Measurements from ENCODE around the gene HYAL3. TPM values are rescaled to one million over a fixed set of nuclear protein-coding genes. Genes with fewer than 3 reads are reported as not detected.
A peak's percentile ranks its signal among the peaks of the same experiment; 100 is the strongest.
"Not testable (repeated sequence)": the region's sequence is repeated elsewhere in the genome, so short reads cannot be mapped to it uniquely, and the experiment has no call there.

The HYAL3 gene
- total RNA-seq, 1 experiment from 2014 or later = 3.1 TPM

DNA sequence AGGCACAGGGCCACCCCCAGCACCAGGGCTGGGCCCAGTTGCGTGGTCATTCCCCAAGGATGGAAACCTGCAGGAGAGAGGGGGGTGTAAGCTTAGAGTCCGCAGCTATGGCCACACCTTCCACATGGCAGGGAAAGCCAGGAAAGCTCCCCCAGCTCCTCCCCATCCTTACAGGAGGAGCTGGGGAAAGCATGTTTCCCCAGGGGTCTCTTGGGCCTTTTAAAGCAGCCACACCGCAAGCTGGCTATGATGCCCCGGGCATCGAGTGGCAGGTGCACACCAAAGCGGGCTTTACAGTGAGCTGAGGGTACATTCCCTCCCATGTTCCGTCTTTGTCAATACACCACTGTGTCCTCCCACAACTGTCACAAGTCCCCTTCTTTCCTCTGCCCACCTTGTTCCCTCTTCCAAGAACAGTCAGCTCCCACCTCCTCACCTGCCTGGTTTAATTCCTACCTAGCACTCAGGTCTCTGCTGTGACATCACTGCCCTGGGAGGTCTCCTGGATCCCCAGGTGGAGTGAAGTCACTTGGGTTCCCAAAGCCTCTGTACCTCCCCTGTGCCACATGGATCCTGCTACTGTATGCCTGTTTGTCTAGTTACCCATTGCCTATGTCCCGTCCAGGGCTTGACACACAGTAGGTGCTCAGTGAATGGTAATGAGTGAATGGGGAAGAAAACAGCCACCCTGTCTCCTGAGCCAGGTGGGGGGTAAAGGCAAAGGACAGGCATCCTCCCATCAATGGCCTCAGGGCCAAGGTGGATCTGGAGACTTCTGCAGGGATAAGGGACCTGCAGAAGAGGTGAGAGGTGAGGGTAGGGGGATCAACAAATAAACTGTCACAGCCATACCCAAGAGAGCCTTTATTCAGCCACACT, 3.4 kb downstream of the HYAL3 start:
- H3K4me3 ChIP-seq = no peak overlapping the region
- DNase-seq (ENCODE audit: low read depth in 1 of 2, low spot score in 2 of 2) = no peak

GRCh38 chr3:50294492-50295403, 4.5 kb downstream of the HYAL3 start:
- Histone ChIP-seq H3K4me3 (no peak overlapping the region), H3K36me3 (peaks cover 15% of the 10 kb centered on the region), H3K4me1 (replicated peaks) (peaks cover 21% of the 10 kb centered on the region), H3K9me3 (replicated peaks) (no peaks in the 10 kb centered on the region), H3K27me3 (replicated peaks) (no peaks in the 10 kb centered on the region), H3K27ac (no peak overlapping the region)
- DNase-seq (ENCODE audit: low read depth in 1 of 2, low spot score in 2 of 2) = no peak

More for the DNA sequence above, 3.4 kb downstream of the HYAL3 start:
- Histone ChIP-seq H3K27ac (no peak overlapping the region), H3K4me1 (replicated peaks) (peaks cover 29% of the 10 kb centered on the region), H3K27me3 (replicated peaks) (no peaks in the 10 kb centered on the region), H3K36me3 (peaks cover 6% of the 10 kb centered on the region), H3K9me3 (replicated peaks) (no peaks in the 10 kb centered on the region)

GRCh38 chr3:50294089-50294488, 5.1 kb downstream of the HYAL3 start:
- no peak for DNase-seq (ENCODE audit: low read depth in 1 of 2, low spot score in 2 of 2)
- H3K9me3 ChIP-seq (replicated peaks) = no peaks in the 10 kb centered on the region

GRCh38 chr3:50293079-50293801, 6.0 kb downstream of the HYAL3 start:
- no peak for DNase-seq (ENCODE audit: low read depth in 1 of 2, low spot score in 2 of 2)
- H3K27me3 ChIP-seq (replicated peaks) = no peaks in the 10 kb centered on the region
- H3K9me3 ChIP-seq (replicated peaks) = no peaks in the 10 kb centered on the region
- no peak overlapping the region for H3K27ac ChIP-seq
- peaks cover 14% of the 10 kb centered on the region for H3K4me1 ChIP-seq (replicated peaks)
- H3K4me3 ChIP-seq = no peak overlapping the region
- H3K36me3 ChIP-seq = peaks cover 30% of the 10 kb centered on the region

More at GRCh38 chr3:50294089-50294488, 5.1 kb downstream of the HYAL3 start:
- Histone ChIP-seq H3K36me3 (peaks cover 22% of the 10 kb centered on the region), H3K4me3 (no peak overlapping the region), H3K27me3 (replicated peaks) (no peaks in the 10 kb centered on the region), H3K4me1 (replicated peaks) (peaks cover 20% of the 10 kb centered on the region), H3K27ac (no peak overlapping the region)

DNA sequence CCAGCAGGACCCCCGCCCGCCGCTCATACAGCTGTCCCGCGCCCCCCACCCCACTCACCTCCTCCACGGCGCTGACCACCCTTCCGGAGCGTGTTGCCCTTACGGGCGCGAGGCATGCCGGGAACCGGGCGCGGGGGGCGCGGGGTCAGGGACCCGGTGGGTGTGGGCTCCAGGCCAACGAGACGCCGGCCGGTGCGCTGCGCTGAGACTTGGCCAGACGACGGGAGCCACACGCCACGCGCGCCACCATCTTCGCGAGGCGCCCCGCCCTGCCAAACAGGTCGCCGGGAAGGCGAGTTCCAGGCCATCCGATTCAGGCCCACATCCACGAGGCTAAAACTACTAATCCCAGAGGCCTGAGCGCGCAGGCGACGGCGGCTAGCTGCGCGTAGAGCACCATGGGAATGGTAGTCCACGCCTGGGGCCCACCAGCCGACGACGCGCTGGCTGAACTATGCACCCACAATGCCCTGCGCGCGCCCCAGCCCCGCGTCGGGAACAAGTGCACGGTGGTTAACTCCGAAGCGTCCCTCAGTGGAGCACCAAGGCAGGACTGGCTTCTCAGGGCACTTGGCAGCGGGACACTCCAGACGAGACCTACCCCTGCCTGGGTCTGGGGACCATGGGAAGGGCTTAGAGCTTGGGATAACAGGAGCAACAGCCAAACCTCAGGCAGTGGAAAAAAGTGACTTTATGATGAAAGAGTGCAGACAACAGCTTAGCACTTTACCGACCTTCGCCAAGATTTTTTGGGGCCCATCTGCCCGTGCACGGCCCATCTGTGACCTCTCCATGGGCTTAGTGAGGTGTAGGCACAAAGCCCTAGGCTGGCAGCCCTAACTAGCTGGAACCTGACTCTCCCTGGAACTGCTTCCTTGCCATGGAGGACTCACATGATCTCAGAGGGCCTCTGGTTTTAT, 6.8 kb downstream of the HYAL3 start, which contains the start of gene IFRD2:
TSS of gene IFRD2 (minus strand) at position 271 of the 920 bp plus-strand sequence. CDS start at position 116, 155 bp downstream.
- peaks cover 37% of the 10 kb centered on the region for H3K36me3 ChIP-seq
- no peaks in the 10 kb centered on the region for H3K9me3 ChIP-seq (replicated peaks)
- peaks cover 14% of the 10 kb centered on the region for H3K4me1 ChIP-seq (replicated peaks)
- H3K27me3 ChIP-seq (replicated peaks) = no peaks in the 10 kb centered on the region
- peak; percentile 82 to 96 for DNase-seq (ENCODE audit: low read depth in 1 of 2, low spot score in 2 of 2)
- H3K27ac ChIP-seq = peak within 1 kb of the TSS; percentile 83
- peak within 1 kb of the TSS; percentile 73 for H3K4me3 ChIP-seq

DNA sequence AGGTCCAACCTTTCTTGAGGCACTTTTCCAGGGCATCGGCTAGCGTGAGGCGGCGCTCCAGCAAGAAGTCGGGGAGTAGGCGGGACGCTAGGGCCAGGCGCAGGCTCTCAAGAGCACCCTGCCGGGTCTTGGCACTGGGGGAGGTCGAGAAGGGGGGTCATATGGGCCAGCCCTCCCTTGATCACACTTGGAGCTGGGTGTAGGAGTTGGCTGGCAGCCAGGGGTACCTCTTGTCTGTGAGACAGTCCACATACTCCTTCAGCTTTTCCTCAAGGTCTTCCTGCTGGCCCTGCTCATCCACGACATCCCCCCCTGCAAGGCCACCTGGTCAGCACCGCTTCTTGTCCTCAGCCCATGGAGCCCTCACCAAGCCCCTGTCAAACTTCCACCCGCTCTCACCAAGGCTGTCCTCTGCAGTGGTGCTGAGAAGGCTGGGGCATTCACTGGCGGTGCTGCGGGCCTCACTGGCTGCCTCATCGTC, 9.0 kb downstream of the HYAL3 start:
- no peaks in the 10 kb centered on the region for H3K27me3 ChIP-seq (replicated peaks)
- H3K4me1 ChIP-seq (replicated peaks) = peaks cover 14% of the 10 kb centered on the region
- H3K9me3 ChIP-seq (replicated peaks) = no peaks in the 10 kb centered on the region
- no peak overlapping the region for H3K27ac ChIP-seq
- H3K4me3 ChIP-seq = no peak overlapping the region
- peaks cover 42% of the 10 kb centered on the region for H3K36me3 ChIP-seq
- no peak for DNase-seq (ENCODE audit: low read depth in 1 of 2, low spot score in 2 of 2)

DNA sequence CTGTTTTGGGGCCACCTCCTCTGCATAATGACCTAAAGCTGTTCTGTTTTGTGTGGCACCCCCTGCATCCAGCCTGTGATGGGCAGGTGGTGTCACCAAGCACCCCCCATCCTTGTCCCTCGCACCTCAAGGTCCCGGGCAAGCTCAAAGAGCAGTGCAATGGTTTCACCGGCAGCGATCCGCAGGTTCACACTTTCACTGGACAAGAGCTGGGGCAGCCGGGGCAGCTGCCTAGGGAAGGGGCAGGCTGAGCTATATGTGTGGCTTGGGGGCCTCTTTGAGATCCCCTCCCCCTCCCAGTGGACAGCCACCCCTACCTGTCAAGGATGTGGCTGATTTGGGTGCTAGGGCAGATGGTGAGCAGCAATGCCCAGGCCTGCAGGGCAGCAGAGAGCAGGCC, 10.1 kb downstream of the HYAL3 start:
- Histone ChIP-seq H3K36me3 (peaks cover 42% of the 10 kb centered on the region), H3K27me3 (replicated peaks) (no peaks in the 10 kb centered on the region), H3K4me1 (replicated peaks) (peaks cover 14% of the 10 kb centered on the region), H3K27ac (no peak overlapping the region), H3K9me3 (replicated peaks) (no peaks in the 10 kb centered on the region), H3K4me3 (no peak overlapping the region)
- DNase-seq (ENCODE audit: low read depth in 1 of 2, low spot score in 2 of 2) = no peak

DNA sequence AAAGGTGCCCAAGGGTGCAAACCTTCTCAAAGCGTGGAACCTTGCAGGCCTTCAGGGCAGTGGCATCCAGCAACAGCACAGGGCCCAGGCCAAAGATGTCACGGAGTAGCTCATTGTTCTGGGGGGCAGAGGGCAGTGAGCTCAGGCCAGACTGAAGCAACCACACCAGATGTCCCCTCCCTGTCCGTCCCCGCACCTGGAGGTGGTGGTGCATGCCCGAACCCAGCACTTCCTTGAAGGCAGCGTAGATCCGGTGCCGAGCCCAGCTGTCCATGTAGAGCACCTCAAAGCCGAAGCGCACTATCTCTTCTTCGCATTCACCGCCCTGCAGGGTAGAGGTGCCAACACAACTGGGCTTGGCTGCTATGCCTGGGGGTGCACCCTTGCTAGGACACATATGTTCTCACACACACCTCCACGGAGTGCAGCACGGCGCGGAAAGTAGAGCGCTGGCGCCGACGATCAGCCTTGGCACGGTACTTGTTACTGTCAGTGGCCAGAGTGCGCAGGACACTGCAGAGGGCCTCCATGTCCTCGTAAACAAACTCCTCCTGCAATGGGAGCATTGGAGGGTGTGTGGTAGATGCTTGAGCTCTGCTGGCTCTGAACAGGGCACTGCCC, 10.7 kb downstream of the HYAL3 start:
- Histone ChIP-seq H3K36me3 (peaks cover 42% of the 10 kb centered on the region), H3K9me3 (replicated peaks) (no peaks in the 10 kb centered on the region), H3K27me3 (replicated peaks) (no peaks in the 10 kb centered on the region), H3K4me1 (replicated peaks) (peaks cover 14% of the 10 kb centered on the region), H3K4me3 (no peak overlapping the region), H3K27ac (no peak overlapping the region)
- DNase-seq (ENCODE audit: low read depth in 1 of 2, low spot score in 2 of 2) = no peak

GRCh38 chr3:50287262-50287661, 11.9 kb downstream of the HYAL3 start:
- Histone ChIP-seq H3K9me3 (replicated peaks) (no peaks in the 10 kb centered on the region), H3K27me3 (replicated peaks) (no peaks in the 10 kb centered on the region), H3K36me3 (peaks cover 42% of the 10 kb centered on the region), H3K4me1 (replicated peaks) (peaks cover 8% of the 10 kb centered on the region; the same call in 1 of the 2 replicates), H3K27ac (no peak overlapping the region), H3K4me3 (no peak overlapping the region)
- no peak for DNase-seq (ENCODE audit: low read depth in 1 of 2, low spot score in 2 of 2)

- Histone ChIP-seq H3K36me3 (peaks cover 36% of the 10 kb centered on the region), H3K9me3 (replicated peaks) (no peaks in the 10 kb centered on the region), H3K4me1 (replicated peaks) (peaks cover 6% of the 10 kb centered on the region; the same call in 1 of the 2 replicates), H3K27me3 (replicated peaks) (no peaks in the 10 kb centered on the region), H3K27ac (no peak overlapping the region), H3K4me3 (no peak overlapping the region)
- no peak for DNase-seq (ENCODE audit: low read depth in 1 of 2, low spot score in 2 of 2)
These were observed 12.6 kb downstream of the HYAL3 start for GRCh38 chr3:50286322-50287227.

GRCh38 chr3:50284121-50284520, 15.1 kb downstream of the HYAL3 start:
- H3K27ac ChIP-seq; H3K9me3 ChIP-seq (replicated peaks); H3K4me3 ChIP-seq; H3K4me1 ChIP-seq (replicated peaks); DNase-seq (ENCODE audit: low read depth in 1 of 2, low spot score in 2 of 2); H3K27me3 ChIP-seq (replicated peaks): not testable (repeated sequence)
- peaks cover 21% of the 10 kb centered on the region for H3K36me3 ChIP-seq
